H9 (cell line): ENCODE measurements around the gene MICB. TPM values are rescaled to one million over a fixed set of nuclear protein-coding genes. Genes with fewer than 3 reads are reported as not detected.

ENCODE experiments used
- DNase-seq: peaks from one replicate; pipeline ENCODE4 v3.0.0-alpha.2; 2017
- H2AFZ ChIP-seq: one replicate; pipeline ENCODE4 v1.6.1; 2013; ENCODE audit warnings: mild to moderate bottlenecking, low read length, control low read depth, moderate library complexity
- H2AK5ac ChIP-seq: 2 replicates; pipeline ENCODE4 v1.6.1; 2013; ENCODE audit warnings: low read length, control low read depth, mixed read lengths; ENCODE audit not compliant: insufficient read length
- H2BK120ac ChIP-seq: one replicate; pipeline ENCODE4 v1.6.1; 2013; ENCODE audit warnings: low read depth, mild to moderate bottlenecking, low read length, control low read depth, inconsistent platforms; ENCODE audit not compliant: poor library complexity, severe bottlenecking
- H2BK12ac ChIP-seq: 2 replicates; pipeline ENCODE4 v1.6.1; 2013; ENCODE audit warnings: low read length, control low read depth, mixed read lengths, low read depth; ENCODE audit not compliant: insufficient read length
- H2BK15ac ChIP-seq: 2 replicates; pipeline ENCODE4 v1.6.1; 2013; ENCODE audit warnings: low read depth, low read length, control low read depth
- H2BK20ac ChIP-seq: one replicate; pipeline ENCODE4 v1.6.1; 2013; ENCODE audit warnings: low read depth, mild to moderate bottlenecking, low read length, control low read depth, inconsistent platforms; ENCODE audit not compliant: poor library complexity, severe bottlenecking
- H2BK5ac ChIP-seq: 2 replicates; pipeline ENCODE4 v1.6.1; 2013; ENCODE audit warnings: low read length, control low read depth, mixed read lengths; ENCODE audit not compliant: insufficient read length
- H3K14ac ChIP-seq: 2 replicates; pipeline ENCODE4 v1.6.1; 2013; ENCODE audit warnings: low read length, control low read depth; ENCODE audit not compliant: insufficient read depth
- H3K18ac ChIP-seq: 2 replicates; pipeline ENCODE4 v1.6.1; 2013; ENCODE audit warnings: low read depth, mild to moderate bottlenecking, mixed read lengths, low read length, control low read depth; ENCODE audit not compliant: insufficient read length
- H3K23ac ChIP-seq: 2 replicates; pipeline ENCODE4 v1.6.1; 2013; ENCODE audit warnings: low read length, control low read depth, mixed read lengths, low read depth; ENCODE audit not compliant: insufficient read length
- H3K23me2 ChIP-seq: 2 replicates; pipeline ENCODE4 v1.6.1; 2013; ENCODE audit warnings: low read depth, mild to moderate bottlenecking, mixed read lengths, low read length, control low read depth; ENCODE audit not compliant: insufficient read length, poor library complexity, severe bottlenecking
- H3K27ac ChIP-seq: 2 replicates; pipeline ENCODE4 v1.5.1; 2013; ENCODE audit warnings: low read length, control low read depth, mixed read lengths, low read depth; ENCODE audit not compliant: insufficient read length
- H3K27me3 ChIP-seq: 2 replicates; pipeline ENCODE4 v1.6.1; 2013; ENCODE audit warnings: low read length, control low read depth, inconsistent platforms; ENCODE audit not compliant: insufficient read depth
- H3K4ac ChIP-seq: 2 replicates; pipeline ENCODE4 v1.6.1; 2013; ENCODE audit warnings: low read depth, mild to moderate bottlenecking, control low read depth, inconsistent platforms, low read length, moderate library complexity
- H3K4me1 ChIP-seq: 2 replicates; pipeline ENCODE4 v1.6.1; 2013; ENCODE audit warnings: low read length, control low read depth, inconsistent platforms; ENCODE audit not compliant: insufficient read depth
- H3K4me2 ChIP-seq: 2 replicates; pipeline ENCODE4 v1.6.1; 2013; ENCODE audit warnings: low read length, control low read depth, mixed read lengths; ENCODE audit not compliant: insufficient read length, insufficient read depth
- H3K56ac ChIP-seq: 2 replicates; pipeline ENCODE4 v1.6.1; 2013; ENCODE audit warnings: low read depth, mild to moderate bottlenecking, mixed read lengths, low read length, control low read depth; ENCODE audit not compliant: insufficient read length
- H3K79me1 ChIP-seq: 2 replicates; pipeline ENCODE4 v1.6.1; 2013; ENCODE audit warnings: low read depth, mild to moderate bottlenecking, moderate library complexity, low read length, control low read depth, inconsistent platforms; ENCODE audit not compliant: insufficient read depth, poor library complexity, severe bottlenecking
- H3K79me2 ChIP-seq: 2 replicates; pipeline ENCODE4 v1.6.1; 2013; ENCODE audit warnings: low read length, control low read depth, inconsistent platforms; ENCODE audit not compliant: insufficient read depth
- H3K9ac ChIP-seq: 2 replicates; pipeline ENCODE4 v1.6.1; 2013; ENCODE audit warnings: low read length, control low read depth, mixed read lengths; ENCODE audit not compliant: insufficient read length; ENCODE audit errors: extremely low read depth
- H3K9me3 ChIP-seq: one replicate; pipeline ENCODE4 v1.6.1; 2013; ENCODE audit warnings: low read depth, low read length, inconsistent platforms; ENCODE audit not compliant: control insufficient read depth
- H3T11ph ChIP-seq: one replicate; pipeline ENCODE4 v1.6.1; 2013; ENCODE audit warnings: mild to moderate bottlenecking, low read length, control low read depth, inconsistent platforms
- H4K20me1 ChIP-seq: one replicate; pipeline ENCODE4 v1.6.1; 2013; ENCODE audit not compliant: control insufficient read depth, insufficient read length, insufficient read depth
- H4K5ac ChIP-seq: 2 replicates; pipeline ENCODE4 v1.6.1; 2013; ENCODE audit warnings: low read depth, mild to moderate bottlenecking, mixed read lengths, low read length, control low read depth; ENCODE audit not compliant: insufficient read length
- H4K8ac ChIP-seq: replicated peaks from 2 replicates; pipeline ENCODE4 v1.6.1; 2013; ENCODE audit warnings: low read length, control low read depth, mixed read lengths, low read depth; ENCODE audit not compliant: insufficient read length
- H4K91ac ChIP-seq: 2 replicates; pipeline ENCODE4 v1.6.1; 2013; ENCODE audit warnings: low read depth, mild to moderate bottlenecking, moderate library complexity, mixed read lengths, low read length, control low read depth; ENCODE audit not compliant: insufficient read length
- H3K27ac Mint-ChIP-seq, 3 experiments: 2 replicates in 2 of 3; 3 replicates in 1 of 3; pipeline ENCODE4 v1.8.0; 2020 to 2021; ENCODE audit warnings: mixed read lengths in 3 of 3, mild to moderate bottlenecking in 1 of 3, moderate library complexity in 1 of 3
- H3K27me3 Mint-ChIP-seq: 2 replicates; pipeline ENCODE4 v1.8.0; 2021; ENCODE audit warnings: low read depth, mild to moderate bottlenecking, moderate library complexity, mixed read lengths
- H3K36me3 Mint-ChIP-seq, 3 experiments: 2 replicates in 2 of 3; 3 replicates in 1 of 3; pipeline ENCODE4 v1.8.0; 2020 to 2021; ENCODE audit warnings: low read depth in 3 of 3, mixed read lengths in 3 of 3; ENCODE audit not compliant: insufficient read depth in 1 of 3
- H3K4me1 Mint-ChIP-seq, 2 experiments: 2 replicates each; pipeline ENCODE4 v1.8.0; 2020; ENCODE audit warnings: mixed read lengths in 2 of 2
- H3K4me3 Mint-ChIP-seq, 2 experiments: 2 replicates in 1 of 2; 3 replicates in 1 of 2; pipeline ENCODE4 v1.8.0; 2020 to 2021; ENCODE audit warnings: mild to moderate bottlenecking in 2 of 2, mixed read lengths in 2 of 2, moderate library complexity in 1 of 2
- H3K9me3 Mint-ChIP-seq, 2 experiments: 2 replicates in 1 of 2; 3 replicates in 1 of 2; pipeline ENCODE4 v1.8.0; 2020; ENCODE audit warnings: mild to moderate bottlenecking in 2 of 2, mixed read lengths in 2 of 2, moderate library complexity in 1 of 2
- whole genome bisulfite sequencing: extraction: QIAGEN DNeasy Blood & Tissue Kit; methylation state at CpG from one replicate; pipeline ENCODE4 v1.1.7; 2013; ENCODE audit warnings: missing lambda C conversion rate, low lambda C conversion rate, mixed read lengths; ENCODE audit not compliant: insufficient read length; ENCODE audit errors: extremely low coverage; 5-methylcytosine and 5-hydroxymethylcytosine counted together
- total RNA-seq: library from RNA; stranded (reverse); gene quantifications from 2 replicates; pipeline ENCODE4 v1.2.1, GENCODE V29; 2021
- TF ChIP-seq, protein P1 (sequence below): fragments of 200-600 bp; sonication (generic); conservative IDR thresholded peaks from 3 replicates; pipeline ENCODE4 v1.8.0; 2021; ENCODE audit warnings: antibody characterized with exemption, mild to moderate bottlenecking

The MICB gene
- total RNA-seq, 1 experiment from 2014 or later: 6.2 TPM

DNA sequence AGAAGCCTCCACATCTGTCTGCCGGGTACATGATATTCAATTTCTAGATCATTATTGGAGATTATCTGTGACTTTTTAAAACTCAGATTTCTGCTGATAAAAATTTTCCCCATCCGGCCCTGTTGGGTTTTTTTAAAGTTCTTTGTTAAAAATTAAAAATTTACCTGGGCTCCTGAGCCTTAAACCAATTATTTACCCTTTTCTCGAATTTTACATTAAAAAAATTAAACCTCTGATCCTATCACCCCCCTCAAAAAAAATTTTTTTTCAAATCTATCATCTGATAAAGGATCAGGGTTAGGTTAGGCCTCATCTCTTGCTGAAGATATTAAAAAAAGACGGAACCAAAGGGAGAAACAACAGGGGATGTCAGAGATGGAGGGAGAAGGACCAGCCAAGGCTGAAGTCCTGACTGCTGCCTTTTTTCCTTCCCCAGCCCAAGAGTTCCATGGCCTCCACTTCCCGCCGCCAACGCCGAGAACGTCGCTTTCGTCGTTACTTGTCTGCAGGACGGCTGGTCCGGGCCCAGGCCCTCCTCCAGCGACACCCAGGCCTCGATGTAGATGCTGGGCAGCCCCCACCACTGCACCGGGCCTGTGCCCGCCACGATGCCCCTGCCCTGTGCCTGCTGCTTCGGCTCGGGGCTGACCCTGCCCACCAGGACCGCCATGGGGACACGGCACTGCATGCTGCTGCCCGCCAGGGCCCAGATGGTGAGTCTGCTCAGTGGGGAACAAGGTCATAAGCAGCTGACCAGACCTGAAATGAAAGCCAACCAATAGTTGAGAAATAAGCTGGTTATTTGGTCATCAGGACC, 50.0 kb downstream of the MICB start:
- Histone ChIP-seq H3K27ac (no peak overlapping the region), H4K5ac (no peak overlapping the region), H2BK120ac (no peak overlapping the region), H3K27me3 (no peaks in the 10 kb centered on the region), H2AFZ (no peak overlapping the region), H2BK12ac (no peak overlapping the region), H3K18ac (no peak overlapping the region), H3T11ph (no peak overlapping the region), H2AK5ac (no peak overlapping the region), H2BK20ac (no peak overlapping the region), H3K9ac (peak overlapping the region; percentile 18), H2BK15ac (no peak overlapping the region), H3K23me2 (no peaks in the 10 kb centered on the region), H3K14ac (no peak overlapping the region; the same call in 1 of the 2 replicates), H3K79me1 (peaks cover 3% of the 10 kb centered on the region), H3K56ac (no peak overlapping the region), H4K8ac (no peak overlapping the region), H3K4me2 (peak overlapping the region; percentile 56), H2BK5ac (no peak overlapping the region), H3K4me1 (no peaks in the 10 kb centered on the region; the same call in 1 of the 2 replicates), H3K23ac (no peak overlapping the region), H4K91ac (no peak overlapping the region), H3K9me3 (no peaks in the 10 kb centered on the region), H3K4ac (0 out of 2 replicates have a peak overlapping the region, but pooled peaks have one; percentile 88), H3K79me2 (no peaks in the 10 kb centered on the region; the same call in 1 of the 2 replicates), H4K20me1 (no peaks in the 10 kb centered on the region)
- peak overlapping the region; percentile 70 to 84 for H3K4me3 Mint-ChIP-seq
- peaks cover 18 to 29% of the 10 kb centered on the region in 2 experiments for H3K4me1 Mint-ChIP-seq
- no peak for DNase-seq
- TF ChIP-seq, protein P1, sequence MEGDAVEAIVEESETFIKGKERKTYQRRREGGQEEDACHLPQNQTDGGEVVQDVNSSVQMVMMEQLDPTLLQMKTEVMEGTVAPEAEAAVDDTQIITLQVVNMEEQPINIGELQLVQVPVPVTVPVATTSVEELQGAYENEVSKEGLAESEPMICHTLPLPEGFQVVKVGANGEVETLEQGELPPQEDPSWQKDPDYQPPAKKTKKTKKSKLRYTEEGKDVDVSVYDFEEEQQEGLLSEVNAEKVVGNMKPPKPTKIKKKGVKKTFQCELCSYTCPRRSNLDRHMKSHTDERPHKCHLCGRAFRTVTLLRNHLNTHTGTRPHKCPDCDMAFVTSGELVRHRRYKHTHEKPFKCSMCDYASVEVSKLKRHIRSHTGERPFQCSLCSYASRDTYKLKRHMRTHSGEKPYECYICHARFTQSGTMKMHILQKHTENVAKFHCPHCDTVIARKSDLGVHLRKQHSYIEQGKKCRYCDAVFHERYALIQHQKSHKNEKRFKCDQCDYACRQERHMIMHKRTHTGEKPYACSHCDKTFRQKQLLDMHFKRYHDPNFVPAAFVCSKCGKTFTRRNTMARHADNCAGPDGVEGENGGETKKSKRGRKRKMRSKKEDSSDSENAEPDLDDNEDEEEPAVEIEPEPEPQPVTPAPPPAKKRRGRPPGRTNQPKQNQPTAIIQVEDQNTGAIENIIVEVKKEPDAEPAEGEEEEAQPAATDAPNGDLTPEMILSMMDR: no peak
- H3K9me3 Mint-ChIP-seq: no peaks in the 10 kb centered on the region
- peak overlapping the region; percentile 89 to 97 (median 94) for H3K27ac Mint-ChIP-seq
- peaks cover 6 to 32% (median 19%) of the 10 kb centered on the region in 3 experiments; a peak in 6 of 7 replicates for H3K36me3 Mint-ChIP-seq
- no peaks in the 10 kb centered on the region for H3K27me3 Mint-ChIP-seq
- WGBS: 100% methylated on average over 1 of the region's 24 CpGs
